ENCODE measurements around the gene ZNF664. TPM values are rescaled to one million over a fixed set of nuclear protein-coding genes. Genes with fewer than 3 reads are reported as not detected.

The ZNF664 gene
- total and polyA plus RNA-seq, 9 of the 15 experiments (the other 6 are each of a cell fraction or from before 2014, with no cell fraction given), result 3.3 to 101 (median 63.6) TPM

DNA sequence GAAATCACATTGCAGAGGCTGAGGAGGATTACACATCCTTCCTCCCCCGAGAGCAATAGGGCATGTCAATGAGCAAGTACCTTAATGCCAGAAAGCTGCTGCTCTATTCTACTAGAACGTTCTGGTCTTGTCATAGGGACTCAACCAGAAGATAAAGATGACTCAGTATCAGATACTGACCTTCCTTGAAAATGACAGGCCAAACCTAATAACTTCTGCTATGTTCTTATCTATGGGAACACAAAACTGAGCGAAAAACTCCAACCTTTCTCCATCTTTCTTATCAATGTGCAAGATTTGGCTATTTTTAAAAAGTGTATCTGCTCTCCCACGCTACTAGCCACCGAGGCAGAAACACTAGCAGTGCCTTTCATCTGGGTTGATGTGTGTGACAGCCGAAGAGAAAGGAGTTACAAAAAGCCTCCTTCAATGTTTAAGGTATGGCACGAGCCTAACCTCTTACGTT, 5.9 kb upstream of the ZNF664 start (continued):
- TF ChIP-seq ZNF232 (CRISPR knock-in tag; IDR thresholded peaks at IDR 0.05), result no peak
- TF ChIP-seq HDAC2 (IDR thresholded peaks at IDR 0.05), result 0 out of 2 replicates have a peak, but pooled peaks have one; percentile 37
- peak; percentile 19 for TF ChIP-seq TBP (optimal IDR thresholded peaks at IDR 0.05; ENCODE audit: low read depth, low read length)
- TF ChIP-seq TBL1XR1 (IDR thresholded peaks at IDR 0.05; ENCODE audit: low read length in 2 of 2), result peak in 1 of 2 experiments; percentile 53; a peak in 1 of 4 replicates
- peak; percentile 92 for TF ChIP-seq SMARCA4 (IDR thresholded peaks at IDR 0.05)
- TF ChIP-seq PML (IDR thresholded peaks at IDR 0.05; ENCODE audit: low read length), result peak; percentile 43; the same call in 1 of the 2 replicates
- TF ChIP-seq DACH1 (IDR thresholded peaks at IDR 0.05; ENCODE audit: partially characterized antibody), result peak; percentile 73
- TF ChIP-seq NCOA4 (IDR thresholded peaks at IDR 0.05; ENCODE audit: partially characterized antibody), result no peak
- TF ChIP-seq TCF7 (IDR thresholded peaks at IDR 0.05; ENCODE audit: borderline replicate concordance), result peak; percentile 59; the same call in 1 of the 2 replicates
- TF ChIP-seq POU5F1 (IDR thresholded peaks at IDR 0.05; ENCODE audit: borderline replicate concordance, low read depth, low read length, partially characterized antibody), result no peak
- TF ChIP-seq C11orf30 (IDR thresholded peaks at IDR 0.05; ENCODE audit: low read depth), result peak; percentile 45; the same call in 1 of the 2 replicates
- peak; percentile 73 for TF ChIP-seq EP300 (IDR thresholded peaks at IDR 0.05; ENCODE audit: low read length)
- TF ChIP-seq JUN (IDR thresholded peaks at IDR 0.05; ENCODE audit: borderline replicate concordance, low read depth, low read length), result peak; percentile 89
- TF ChIP-seq JUN (CRISPR knock-in tag; IDR thresholded peaks at IDR 0.05; ENCODE audit: borderline replicate concordance), result no peak
- TF ChIP-seq CBFA2T3 (IDR thresholded peaks at IDR 0.05), result peak; percentile 87
- peak; percentile 90 for TF ChIP-seq ARID1B (IDR thresholded peaks at IDR 0.05)
- TF ChIP-seq TRIM28 (IDR thresholded peaks at IDR 0.05), result no peak
- peak in 1 of 2 experiments; percentile 92; a peak in 2 of 4 replicates for TF ChIP-seq RCOR1 (IDR thresholded peaks at IDR 0.05; ENCODE audit: borderline replicate concordance in 1 of 2, low read depth in 2 of 2, low read length in 2 of 2)
- no peak for TF ChIP-seq RB1 (IDR thresholded peaks at IDR 0.05; ENCODE audit: low read depth)
- TF ChIP-seq KLF16 (IDR thresholded peaks at IDR 0.05), result peak; percentile 70
- TF ChIP-seq, protein P1, sequence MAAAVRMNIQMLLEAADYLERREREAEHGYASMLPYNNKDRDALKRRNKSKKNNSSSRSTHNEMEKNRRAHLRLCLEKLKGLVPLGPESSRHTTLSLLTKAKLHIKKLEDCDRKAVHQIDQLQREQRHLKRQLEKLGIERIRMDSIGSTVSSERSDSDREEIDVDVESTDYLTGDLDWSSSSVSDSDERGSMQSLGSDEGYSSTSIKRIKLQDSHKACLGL (CRISPR knock-in tag; IDR thresholded peaks at IDR 0.05; ENCODE audit: borderline replicate concordance, poor library complexity, severe bottlenecking), result no peak
- peak; percentile 11; the same call in 1 of the 2 replicates for TF ChIP-seq BCOR (IDR thresholded peaks at IDR 0.05)
- TF ChIP-seq KDM1A (IDR thresholded peaks at IDR 0.05), result peak; percentile 79 to 85
- TF ChIP-seq FOS (IDR thresholded peaks at IDR 0.05; ENCODE audit: extremely low read depth, insufficient read length), result peak; percentile 21
- TF ChIP-seq ZNF76 (CRISPR knock-in tag; IDR thresholded peaks at IDR 0.05; ENCODE audit: borderline replicate concordance), result no peak
- TF ChIP-seq CC2D1A (IDR thresholded peaks at IDR 0.05), result no peak
- 0 out of 2 replicates have a peak, but pooled peaks have one; percentile 25 for TF ChIP-seq RNF2 (IDR thresholded peaks at IDR 0.05)
- no peak for TF ChIP-seq ARHGAP35 (IDR thresholded peaks at IDR 0.05; ENCODE audit: partially characterized antibody)
- TF ChIP-seq DIDO1 (tag; IDR thresholded peaks at IDR 0.05; ENCODE audit: low read depth), result no peak
- TF ChIP-seq MECOM (CRISPR knock-in tag; IDR thresholded peaks at IDR 0.05), result peak; percentile 90
- TF ChIP-seq, protein P2, sequence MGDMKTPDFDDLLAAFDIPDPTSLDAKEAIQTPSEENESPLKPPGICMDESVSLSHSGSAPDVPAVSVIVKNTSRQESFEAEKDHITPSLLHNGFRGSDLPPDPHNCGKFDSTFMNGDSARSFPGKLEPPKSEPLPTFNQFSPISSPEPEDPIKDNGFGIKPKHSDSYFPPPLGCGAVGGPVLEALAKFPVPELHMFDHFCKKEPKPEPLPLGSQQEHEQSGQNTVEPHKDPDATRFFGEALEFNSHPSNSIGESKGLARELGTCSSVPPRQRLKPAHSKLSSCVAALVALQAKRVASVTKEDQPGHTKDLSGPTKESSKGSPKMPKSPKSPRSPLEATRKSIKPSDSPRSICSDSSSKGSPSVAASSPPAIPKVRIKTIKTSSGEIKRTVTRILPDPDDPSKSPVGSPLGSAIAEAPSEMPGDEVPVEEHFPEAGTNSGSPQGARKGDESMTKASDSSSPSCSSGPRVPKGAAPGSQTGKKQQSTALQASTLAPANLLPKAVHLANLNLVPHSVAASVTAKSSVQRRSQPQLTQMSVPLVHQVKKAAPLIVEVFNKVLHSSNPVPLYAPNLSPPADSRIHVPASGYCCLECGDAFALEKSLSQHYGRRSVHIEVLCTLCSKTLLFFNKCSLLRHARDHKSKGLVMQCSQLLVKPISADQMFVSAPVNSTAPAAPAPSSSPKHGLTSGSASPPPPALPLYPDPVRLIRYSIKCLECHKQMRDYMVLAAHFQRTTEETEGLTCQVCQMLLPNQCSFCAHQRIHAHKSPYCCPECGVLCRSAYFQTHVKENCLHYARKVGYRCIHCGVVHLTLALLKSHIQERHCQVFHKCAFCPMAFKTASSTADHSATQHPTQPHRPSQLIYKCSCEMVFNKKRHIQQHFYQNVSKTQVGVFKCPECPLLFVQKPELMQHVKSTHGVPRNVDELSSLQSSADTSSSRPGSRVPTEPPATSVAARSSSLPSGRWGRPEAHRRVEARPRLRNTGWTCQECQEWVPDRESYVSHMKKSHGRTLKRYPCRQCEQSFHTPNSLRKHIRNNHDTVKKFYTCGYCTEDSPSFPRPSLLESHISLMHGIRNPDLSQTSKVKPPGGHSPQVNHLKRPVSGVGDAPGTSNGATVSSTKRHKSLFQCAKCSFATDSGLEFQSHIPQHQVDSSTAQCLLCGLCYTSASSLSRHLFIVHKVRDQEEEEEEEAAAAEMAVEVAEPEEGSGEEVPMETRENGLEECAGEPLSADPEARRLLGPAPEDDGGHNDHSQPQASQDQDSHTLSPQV (IDR thresholded peaks at IDR 0.05), result 0 out of 2 replicates have a peak, but pooled peaks have one; percentile 21
